HCT116 (cell line): Measurements from ENCODE around the gene SYTL5.

Experiments
- CEBPB ChIP-seq: IDR thresholded peaks from 2 replicates; pipeline ENCODE4 v1.6.1; 2012; ENCODE audit warnings: low read depth
- CTCF ChIP-seq, 3 experiments: fragments of 200-600 bp in 1 of 3; sonication (generic) in 1 of 3; IDR thresholded peaks in 2 of 3; conservative IDR thresholded peaks in 1 of 3; 2 replicates each; pipeline ENCODE4 v1.5.1; 2012 to 2017; ENCODE audit warnings: low read depth in 2 of 3, low read length in 2 of 3, antibody characterized with exemption in 1 of 3, borderline replicate concordance in 1 of 3, control low read depth in 1 of 3, mild to moderate bottlenecking in 1 of 3, mixed read lengths in 1 of 3, mixed run types in 1 of 3, moderate library complexity in 1 of 3; ENCODE audit not compliant: insufficient read depth in 1 of 3
- EGR1 ChIP-seq: IDR thresholded peaks from 2 replicates; pipeline ENCODE4 v1.6.1; 2012; ENCODE audit warnings: low read depth
- POLR2A ChIP-seq: IDR thresholded peaks from 2 replicates; pipeline ENCODE4 v1.7.0; 2011; ENCODE audit warnings: borderline replicate concordance; ENCODE audit not compliant: insufficient read depth, insufficient read length; ENCODE audit errors: extremely low read depth
- TCF7L2 ChIP-seq: IDR thresholded peaks from 2 replicates; pipeline ENCODE4 v1.7.0; 2011; ENCODE audit warnings: borderline replicate concordance, inconsistent platforms; ENCODE audit not compliant: insufficient read depth, insufficient read length; ENCODE audit errors: extremely low read depth
- ZNF274 ChIP-seq: fragments of 200-500 bp; sonication (Bioruptor generic); IDR thresholded peaks from 2 replicates; pipeline ENCODE4 v1.6.1; 2014; ENCODE audit warnings: mild to moderate bottlenecking, low read depth, low read length, inconsistent platforms
- TF ChIP-seq, protein P1 (sequence below): IDR thresholded peaks from 2 replicates; pipeline ENCODE4 v1.6.1; 2012; ENCODE audit warnings: low read depth

- no peak for TF ChIP-seq CTCF (IDR thresholded peaks at IDR 0.05 in 2 of 3, conservative IDR thresholded peaks at IDR 0.05 in 1 of 3; ENCODE audit: borderline replicate concordance in 1 of 3, insufficient read depth in 1 of 3, low read depth in 2 of 3, low read length in 2 of 3)
- no peak for TF ChIP-seq POLR2A
- TF ChIP-seq EGR1: no peak
- TF ChIP-seq, protein P1, sequence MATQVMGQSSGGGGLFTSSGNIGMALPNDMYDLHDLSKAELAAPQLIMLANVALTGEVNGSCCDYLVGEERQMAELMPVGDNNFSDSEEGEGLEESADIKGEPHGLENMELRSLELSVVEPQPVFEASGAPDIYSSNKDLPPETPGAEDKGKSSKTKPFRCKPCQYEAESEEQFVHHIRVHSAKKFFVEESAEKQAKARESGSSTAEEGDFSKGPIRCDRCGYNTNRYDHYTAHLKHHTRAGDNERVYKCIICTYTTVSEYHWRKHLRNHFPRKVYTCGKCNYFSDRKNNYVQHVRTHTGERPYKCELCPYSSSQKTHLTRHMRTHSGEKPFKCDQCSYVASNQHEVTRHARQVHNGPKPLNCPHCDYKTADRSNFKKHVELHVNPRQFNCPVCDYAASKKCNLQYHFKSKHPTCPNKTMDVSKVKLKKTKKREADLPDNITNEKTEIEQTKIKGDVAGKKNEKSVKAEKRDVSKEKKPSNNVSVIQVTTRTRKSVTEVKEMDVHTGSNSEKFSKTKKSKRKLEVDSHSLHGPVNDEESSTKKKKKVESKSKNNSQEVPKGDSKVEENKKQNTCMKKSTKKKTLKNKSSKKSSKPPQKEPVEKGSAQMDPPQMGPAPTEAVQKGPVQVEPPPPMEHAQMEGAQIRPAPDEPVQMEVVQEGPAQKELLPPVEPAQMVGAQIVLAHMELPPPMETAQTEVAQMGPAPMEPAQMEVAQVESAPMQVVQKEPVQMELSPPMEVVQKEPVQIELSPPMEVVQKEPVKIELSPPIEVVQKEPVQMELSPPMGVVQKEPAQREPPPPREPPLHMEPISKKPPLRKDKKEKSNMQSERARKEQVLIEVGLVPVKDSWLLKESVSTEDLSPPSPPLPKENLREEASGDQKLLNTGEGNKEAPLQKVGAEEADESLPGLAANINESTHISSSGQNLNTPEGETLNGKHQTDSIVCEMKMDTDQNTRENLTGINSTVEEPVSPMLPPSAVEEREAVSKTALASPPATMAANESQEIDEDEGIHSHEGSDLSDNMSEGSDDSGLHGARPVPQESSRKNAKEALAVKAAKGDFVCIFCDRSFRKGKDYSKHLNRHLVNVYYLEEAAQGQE: no peak
- no peak for TF ChIP-seq TCF7L2
- no peak for TF ChIP-seq CEBPB
- TF ChIP-seq ZNF274: no peak
These were observed at the start of gene SYTL5 for GRCh38 chrX:38006291-38006690.
